ENCODE measurements around the gene ACTR6.
A peak's percentile ranks its signal among the peaks of the same experiment; 100 is the strongest.
"Not testable (repeated sequence)": the region's sequence is repeated elsewhere in the genome, so short reads cannot be mapped to it uniquely, and the experiment has no call there.

Gene ACTR6

GRCh38 chr12:100185361-100185894, 15.2 kb upstream of the ACTR6 start:
- no peak for DNase-seq (ENCODE audit: low spot score)

GRCh38 chr12:100186071-100186470, 14.5 kb upstream of the ACTR6 start:
- no peak for DNase-seq (ENCODE audit: low spot score)

- no peak for DNase-seq (ENCODE audit: low spot score)
These were observed 13.5 kb upstream of the ACTR6 start for GRCh38 chr12:100187068-100187467.

- DNase-seq (ENCODE audit: low spot score): no peak
These were observed 12.6 kb upstream of the ACTR6 start for GRCh38 chr12:100187857-100188519.

GRCh38 chr12:100188888-100189635, 11.6 kb upstream of the ACTR6 start:
- not testable (repeated sequence) for DNase-seq (ENCODE audit: low spot score)

GRCh38 chr12:100189636-100190394, 10.8 kb upstream of the ACTR6 start:
- no peak for DNase-seq (ENCODE audit: low spot score)

- no peak for DNase-seq (ENCODE audit: low spot score)
These were observed 7.5 kb upstream of the ACTR6 start for GRCh38 chr12:100193085-100193484.

GRCh38 chr12:100197486-100197885, 3.1 kb upstream of the ACTR6 start:
- no peak for DNase-seq (ENCODE audit: low spot score)

GRCh38 chr12:100199023-100199346, 1.6 kb upstream of the ACTR6 start:
- DNase-seq (ENCODE audit: low spot score): no peak

GRCh38 chr12:100199347-100200149, 1.1 kb upstream of the ACTR6 start:
- peak; percentile 70 for DNase-seq (ENCODE audit: low spot score)

GRCh38 chr12:100201604-100202423, 1.2 kb downstream of the ACTR6 start:
- no peak for DNase-seq (ENCODE audit: low spot score)

- DNase-seq (ENCODE audit: low spot score): no peak
These were observed 6.7 kb downstream of the ACTR6 start for GRCh38 chr12:100207311-100207710.

GRCh38 chr12:100208834-100209233, 8.2 kb downstream of the ACTR6 start:
- no peak for DNase-seq (ENCODE audit: low spot score)

- no peak for DNase-seq (ENCODE audit: low spot score)
These were observed 11.1 kb downstream of the ACTR6 start for GRCh38 chr12:100211698-100212097.

GRCh38 chr12:100213016-100213891, 12.6 kb downstream of the ACTR6 start:
- DNase-seq (ENCODE audit: low spot score): no peak

- no peak for DNase-seq (ENCODE audit: low spot score)
These were observed 13.9 kb downstream of the ACTR6 start for GRCh38 chr12:100214518-100214917.

- DNase-seq (ENCODE audit: low spot score): no peak
These were observed 14.6 kb downstream of the ACTR6 start for GRCh38 chr12:100215209-100215608.

- no peak for DNase-seq (ENCODE audit: low spot score)
These were observed 15.7 kb downstream of the ACTR6 start for GRCh38 chr12:100216337-100216736.

GRCh38 chr12:100219328-100220109, 18.9 kb downstream of the ACTR6 start:
- no peak for DNase-seq (ENCODE audit: low spot score)
